GM12878 (cell line): ENCODE results near the gene DNAJC17. TPM values are rescaled to one million over a fixed set of nuclear protein-coding genes. Genes with fewer than 3 reads are reported as not detected.

Experiments used
- ATAC-seq: fragments of 200-7000 bp; cut with Tn5 transposase; 3 replicates; pipeline ENCODE4 v1.9.1; 2020; ENCODE audit warnings: mild to moderate bottlenecking, moderate library complexity
- BruUV-seq: library from RNA; stranded (reverse); fragments of 400-500 nt; replicated peaks from 2 replicates; lab custom pipeline; 2021; lab: Mats Ljungman, UMichigan
- CTCF ChIA-PET: fragments of 300-600 bp; sonication (Branson Sonifier 250); formaldehyde crosslinking; extraction: SDS; loops from one replicate; lab custom pipeline; 2021; ENCODE audit warnings: inconsistent platforms; lab: Yijun Ruan, JAX
- POLR2A ChIA-PET: fragments of 350-600 bp; formaldehyde crosslinking; extraction: SDS; loops from one replicate; lab custom pipeline; 2021; ENCODE audit warnings: inconsistent platforms; lab: Charles Lee
- RAD21 ChIA-PET: fragments of 300-600 bp; sonication (Branson Sonifier 250); formaldehyde crosslinking; loops from one replicate; lab custom pipeline; 2023; ENCODE audit warnings: antibody characterized with exemption; ENCODE audit not compliant: unreplicated experiment; lab: Charles Lee
- SMC1A ChIA-PET: fragments of 300-600 bp; sonication (Branson Sonifier 250); formaldehyde crosslinking; loops from one replicate; lab custom pipeline; 2023; ENCODE audit not compliant: unreplicated experiment, uncharacterized antibody; lab: Charles Lee
- DNase-seq: peaks from one replicate; pipeline ENCODE4 v3.0.0-alpha.2; 2011; ENCODE audit warnings: low read depth, low spot score
- FAIRE-seq: peaks from 3 replicates; lab custom pipeline; 2011; peaks lifted over from hg19 to GRCh38; lab: Jason Lieb, UNC
- H2AFZ ChIP-seq: 2 replicates; pipeline ENCODE4 v1.6.0; 2011; ENCODE audit warnings: low read depth, low read length, control low read depth; ENCODE audit not compliant: control insufficient read depth
- H3K27ac ChIP-seq: 2 replicates; pipeline ENCODE4 v1.5.1; 2011; ENCODE audit warnings: control low read depth; ENCODE audit not compliant: control insufficient read depth, insufficient read depth
- H3K27me3 ChIP-seq, 2 experiments: replicated peaks in 1 of 2; 2 replicates each; pipeline versions ENCODE4 v1.6.0 to v1.6.1; 2011; ENCODE audit warnings: low read length in 1 of 2; ENCODE audit not compliant: control insufficient read depth in 2 of 2, insufficient read depth in 2 of 2
- H3K36me3 ChIP-seq, 2 experiments: 2 replicates each; pipeline ENCODE4 v1.5.1; 2011; ENCODE audit warnings: low read length in 1 of 2; ENCODE audit not compliant: control insufficient read depth in 2 of 2, insufficient read depth in 2 of 2
- H3K4me1 ChIP-seq: 2 replicates; pipeline ENCODE4 v1.6.1; 2011; ENCODE audit warnings: mild to moderate bottlenecking, low read length, moderate library complexity, mixed read lengths; ENCODE audit not compliant: control insufficient read depth, insufficient read depth
- H3K4me2 ChIP-seq: 2 replicates; pipeline ENCODE4 v1.6.0; 2011; ENCODE audit warnings: control low read depth; ENCODE audit not compliant: control insufficient read depth, insufficient read depth
- H3K4me3 ChIP-seq: fragments of 200-600 bp; sonication (generic); 2 replicates; pipeline ENCODE4 v1.5.1; 2016
- H3K79me2 ChIP-seq: 2 replicates; pipeline ENCODE4 v1.6.0; 2011; ENCODE audit warnings: low read length; ENCODE audit not compliant: control insufficient read depth, insufficient read depth
- H3K9ac ChIP-seq: 2 replicates; pipeline ENCODE4 v1.8.0; 2011; ENCODE audit warnings: low read length, control low read depth, mixed read lengths; ENCODE audit not compliant: control insufficient read depth, insufficient read depth
- H3K9me3 ChIP-seq: replicated peaks from 3 replicates; pipeline ENCODE4 v1.5.1; 2011; ENCODE audit warnings: mild to moderate bottlenecking, low read length; ENCODE audit not compliant: control insufficient read depth, insufficient read depth
- H4K20me1 ChIP-seq: 2 replicates; pipeline ENCODE4 v1.6.0; 2011; ENCODE audit not compliant: control insufficient read depth, insufficient read depth
- ASH2L ChIP-seq: fragments of 300-600, 200-600 bp; sonication (generic); IDR thresholded peaks from 2 replicates; pipeline ENCODE4 v1.6.1; 2017; ENCODE audit warnings: low read depth, mild to moderate bottlenecking, borderline replicate concordance
- DPF2 ChIP-seq: fragments of 450-650 bp; IDR thresholded peaks from 2 replicates; pipeline ENCODE4 v1.6.1; 2017; ENCODE audit warnings: mild to moderate bottlenecking
- FOXM1 ChIP-seq: IDR thresholded peaks from 2 replicates; pipeline ENCODE4 v1.6.1; 2012; ENCODE audit warnings: low read depth, mild to moderate bottlenecking, inconsistent platforms, low read length, moderate library complexity
- HCFC1 ChIP-seq: fragments of 150-350 bp; IDR thresholded peaks from 2 replicates; pipeline ENCODE4 v1.6.1; 2014; ENCODE audit warnings: low read length
- NR2F1 ChIP-seq: fragments of 450-650 bp; conservative IDR thresholded peaks from 2 replicates; pipeline ENCODE4 v1.6.1; 2017; ENCODE audit warnings: mild to moderate bottlenecking
- RB1 ChIP-seq: fragments of 450-650 bp; formaldehyde crosslinking; IDR thresholded peaks from 2 replicates; pipeline ENCODE4 v1.6.1; 2017; ENCODE audit warnings: mild to moderate bottlenecking, borderline replicate concordance
- RFX5 ChIP-seq: IDR thresholded peaks from 2 replicates; pipeline ENCODE4 v1.6.1; 2011; ENCODE audit warnings: low read depth, low read length, improper control_type of control experiment
- STAT3 ChIP-seq: IDR thresholded peaks from 2 replicates; pipeline ENCODE4 v1.6.1; 2011; ENCODE audit warnings: low read depth, low read length, improper control_type of control experiment
- whole genome bisulfite sequencing: methylation state at CpG from one replicate; pipeline ENCODE4 v1.1.6; 2016; ENCODE audit warnings: low lambda C conversion rate; ENCODE audit not compliant: insufficient replicate concordance, insufficient coverage; ENCODE audit errors: missing lambda C conversion rate; 5-methylcytosine and 5-hydroxymethylcytosine counted together
- in situ Hi-C: fragments of 300-500 bp; cut with MboI; formaldehyde crosslinking; loops from 9 replicates; pipeline ENCODE4 v1.14.3; 2018; ENCODE audit warnings: mixed read lengths
- intact Hi-C: fragments of 100-400 bp; cut with micrococcal nuclease; formaldehyde crosslinking; loops from one replicate; pipeline ENCODE4 v1.14.2; 2022; ENCODE audit not compliant: unreplicated experiment
- polyA plus RNA-seq, 11 experiments: library from polyadenylated mRNA; depleted of rRNA in 4 of 11; unstranded in 6 of 11; stranded (reverse) in 5 of 11; fragments of >200 nt; fragmentation: Nextera tagmentation in 4 of 11; fragmentation: Illumina TruSeq in 1 of 11; extraction: Ambion mirVana in 4 of 11; extraction: Trizol in 1 of 11; gene quantifications; 1 replicate in 1 of 11; 2 replicates in 10 of 11; pipeline versions ENCODE4 v1.2.1 to v1.2.3, GENCODE V29; 2011 to 2016; ENCODE audit warnings: inconsistent platforms in 2 of 11, missing spikeins in 2 of 11, low read depth in 1 of 11
- total RNA-seq, 4 experiments: library from RNA; depleted of rRNA in 3 of 4; stranded (reverse); fragments of >200 nt in 3 of 4; fragmentation: Illumina TruSeq in 1 of 4; extraction: Trizol in 1 of 4; gene quantifications; 2 replicates each; pipeline versions ENCODE4 v1.2.1 to v1.2.3, GENCODE V29; 2013 to 2021
- TF ChIP-seq, protein P1 (sequence below), 3 experiments: IDR thresholded peaks in 2 of 3; conservative IDR thresholded peaks in 1 of 3; 2 replicates each; pipeline ENCODE4 v1.5.1; 2011; ENCODE audit warnings: low read depth in 3 of 3, low read length in 3 of 3, mild to moderate bottlenecking in 3 of 3, control low read depth in 2 of 3, moderate library complexity in 2 of 3, inconsistent platforms in 1 of 3, mixed read lengths in 1 of 3; ENCODE audit not compliant: control insufficient read depth in 2 of 3, insufficient read depth in 1 of 3; ENCODE audit errors: extremely low read depth in 1 of 3
- TF ChIP-seq, protein P2 (sequence below): fragments of 450-650 bp; IDR thresholded peaks from 2 replicates; pipeline ENCODE4 v1.6.1; 2016; ENCODE audit warnings: mild to moderate bottlenecking
- TF ChIP-seq, protein P3 (sequence below): fragments of 450-650 bp; formaldehyde crosslinking; IDR thresholded peaks from 2 replicates; pipeline ENCODE4 v1.4.0; 2022; ENCODE audit warnings: mild to moderate bottlenecking, moderate library complexity

DNAJC17 gene
- total and polyA plus RNA-seq, 10 of the 15 experiments (the other 5 are each of a cell fraction or from before 2014, with no cell fraction given) = 6.1 to 62.8 (median 45.4) TPM

DNA sequence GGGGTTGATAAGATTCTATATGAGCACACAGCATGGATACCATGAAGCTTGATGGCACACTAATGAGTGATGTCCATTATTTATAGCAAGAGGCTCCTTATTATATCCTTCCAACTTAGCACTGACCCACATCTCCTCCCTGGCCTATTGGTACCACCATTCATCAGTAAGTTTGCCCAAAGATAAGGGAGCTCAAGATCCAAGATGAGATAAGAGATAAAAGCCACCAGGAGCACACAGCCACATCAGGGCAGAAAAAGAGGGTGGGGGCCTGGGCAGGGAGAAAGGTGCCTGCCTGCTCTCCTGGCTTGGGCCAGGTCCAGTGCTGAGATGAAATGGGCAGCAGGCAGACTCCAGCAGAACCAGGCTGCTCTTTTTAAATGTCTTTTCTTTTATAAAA is 25.6 kb upstream of the DNAJC17 start:
- no peaks in the 10 kb centered on the region for H3K9me3 ChIP-seq
- SMC1A ChIA-PET = interaction anchor here (1.5 kb wide), 1 partner anchor 24 kb away, joined by 4 read pairs; no protein-coding TSS in a partner anchor
- no TSS peak for BruUV-seq
- in situ Hi-C loops = no loop called here
- FAIRE-seq = no peak
- H3K36me3 ChIP-seq = no peaks in the 10 kb centered on the region
- RAD21 ChIA-PET = no interaction called here
- H3K27ac ChIP-seq = no peak overlapping the region
- intact Hi-C loops = no loop called here
- CTCF ChIA-PET = interaction anchor here (1.1 to 1.2 kb wide), 2 partner anchors 25 to 109 kb away, joined by 3 read pairs; no protein-coding TSS in a partner anchor
- TF ChIP-seq, protein P1, sequence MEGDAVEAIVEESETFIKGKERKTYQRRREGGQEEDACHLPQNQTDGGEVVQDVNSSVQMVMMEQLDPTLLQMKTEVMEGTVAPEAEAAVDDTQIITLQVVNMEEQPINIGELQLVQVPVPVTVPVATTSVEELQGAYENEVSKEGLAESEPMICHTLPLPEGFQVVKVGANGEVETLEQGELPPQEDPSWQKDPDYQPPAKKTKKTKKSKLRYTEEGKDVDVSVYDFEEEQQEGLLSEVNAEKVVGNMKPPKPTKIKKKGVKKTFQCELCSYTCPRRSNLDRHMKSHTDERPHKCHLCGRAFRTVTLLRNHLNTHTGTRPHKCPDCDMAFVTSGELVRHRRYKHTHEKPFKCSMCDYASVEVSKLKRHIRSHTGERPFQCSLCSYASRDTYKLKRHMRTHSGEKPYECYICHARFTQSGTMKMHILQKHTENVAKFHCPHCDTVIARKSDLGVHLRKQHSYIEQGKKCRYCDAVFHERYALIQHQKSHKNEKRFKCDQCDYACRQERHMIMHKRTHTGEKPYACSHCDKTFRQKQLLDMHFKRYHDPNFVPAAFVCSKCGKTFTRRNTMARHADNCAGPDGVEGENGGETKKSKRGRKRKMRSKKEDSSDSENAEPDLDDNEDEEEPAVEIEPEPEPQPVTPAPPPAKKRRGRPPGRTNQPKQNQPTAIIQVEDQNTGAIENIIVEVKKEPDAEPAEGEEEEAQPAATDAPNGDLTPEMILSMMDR (IDR thresholded peaks at IDR 0.05 in 2 of 3, conservative IDR thresholded peaks at IDR 0.05 in 1 of 3; ENCODE audit: control insufficient read depth in 2 of 3, extremely low read depth in 1 of 3, insufficient read depth in 1 of 3, low read depth in 3 of 3, low read length in 3 of 3) = no peak
- no peak for TF ChIP-seq NR2F1
- TF ChIP-seq STAT3 = no peak
- H3K4me1 ChIP-seq = no peaks in the 10 kb centered on the region
- no peak for DNase-seq
- POLR2A ChIA-PET = interaction anchor here (0.6 to 1.0 kb wide), 3 partner anchors 65 to 507 kb away, joined by 3 read pairs; no protein-coding TSS in a partner anchor
- no peaks in the 10 kb centered on the region for H3K27me3 ChIP-seq
- no peak for ATAC-seq
- H3K4me2 ChIP-seq = no peak overlapping the region
- no peaks in the 10 kb centered on the region for H4K20me1 ChIP-seq
- no peaks in the 10 kb centered on the region for H3K79me2 ChIP-seq
- no peak overlapping the region for H3K4me3 ChIP-seq
- no peak overlapping the region for H3K9ac ChIP-seq
- no peak overlapping the region for H2AFZ ChIP-seq

DNA sequence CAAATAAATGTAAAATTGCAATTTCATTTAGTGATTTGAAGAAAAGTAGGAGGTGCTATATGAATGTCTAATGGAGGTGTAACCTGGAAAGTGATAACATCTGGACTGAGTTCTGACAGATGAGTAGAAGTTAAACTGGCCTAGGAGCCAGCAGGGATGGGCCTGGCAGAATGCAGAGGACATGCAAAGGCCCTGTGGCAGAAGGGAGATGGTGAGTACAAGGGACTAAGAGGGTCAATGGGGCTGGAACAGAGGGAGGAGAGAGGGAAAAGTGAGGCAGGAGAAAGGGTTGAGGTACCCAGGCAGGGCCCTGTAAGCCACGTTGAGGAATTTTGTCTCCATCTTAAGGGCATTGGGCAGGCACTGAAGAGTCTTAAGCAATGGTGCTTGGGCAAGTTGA is 24.6 kb upstream of the DNAJC17 start:
- Histone ChIP-seq H3K9ac (no peak overlapping the region), H2AFZ (no peak overlapping the region), H3K4me2 (no peak overlapping the region), H3K4me1 (no peaks in the 10 kb centered on the region), H3K36me3 (no peaks in the 10 kb centered on the region), H3K27ac (no peak overlapping the region), H3K27me3 (no peaks in the 10 kb centered on the region), H4K20me1 (no peaks in the 10 kb centered on the region), H3K4me3 (no peak overlapping the region), H3K9me3 (no peaks in the 10 kb centered on the region), H3K79me2 (no peaks in the 10 kb centered on the region)
- ChIA-PET RAD21 (no interaction called here), SMC1A (no interaction called here), POLR2A (interaction anchor here (1.0 kb wide), 1 partner anchor 66 kb away, joined by 3 read pairs; no protein-coding TSS in a partner anchor), CTCF (no interaction called here)
- BruUV-seq = no TSS peak
- DNase-seq = no peak
- in situ Hi-C loops = no loop called here
- FAIRE-seq = no peak
- WGBS = 0% methylated on average over 1 of the region's 1 CpG
- no peak for ATAC-seq
- intact Hi-C loops = no loop called here
- TF ChIP-seq RFX5 = no peak
- TF ChIP-seq, protein P2, sequence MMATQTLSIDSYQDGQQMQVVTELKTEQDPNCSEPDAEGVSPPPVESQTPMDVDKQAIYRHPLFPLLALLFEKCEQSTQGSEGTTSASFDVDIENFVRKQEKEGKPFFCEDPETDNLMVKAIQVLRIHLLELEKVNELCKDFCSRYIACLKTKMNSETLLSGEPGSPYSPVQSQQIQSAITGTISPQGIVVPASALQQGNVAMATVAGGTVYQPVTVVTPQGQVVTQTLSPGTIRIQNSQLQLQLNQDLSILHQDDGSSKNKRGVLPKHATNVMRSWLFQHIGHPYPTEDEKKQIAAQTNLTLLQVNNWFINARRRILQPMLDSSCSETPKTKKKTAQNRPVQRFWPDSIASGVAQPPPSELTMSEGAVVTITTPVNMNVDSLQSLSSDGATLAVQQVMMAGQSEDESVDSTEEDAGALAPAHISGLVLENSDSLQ = no peak
- TF ChIP-seq HCFC1 = no peak
- no peak for TF ChIP-seq DPF2
- TF ChIP-seq ASH2L = no peak
- TF ChIP-seq FOXM1 = no peak
- TF ChIP-seq, protein P3, sequence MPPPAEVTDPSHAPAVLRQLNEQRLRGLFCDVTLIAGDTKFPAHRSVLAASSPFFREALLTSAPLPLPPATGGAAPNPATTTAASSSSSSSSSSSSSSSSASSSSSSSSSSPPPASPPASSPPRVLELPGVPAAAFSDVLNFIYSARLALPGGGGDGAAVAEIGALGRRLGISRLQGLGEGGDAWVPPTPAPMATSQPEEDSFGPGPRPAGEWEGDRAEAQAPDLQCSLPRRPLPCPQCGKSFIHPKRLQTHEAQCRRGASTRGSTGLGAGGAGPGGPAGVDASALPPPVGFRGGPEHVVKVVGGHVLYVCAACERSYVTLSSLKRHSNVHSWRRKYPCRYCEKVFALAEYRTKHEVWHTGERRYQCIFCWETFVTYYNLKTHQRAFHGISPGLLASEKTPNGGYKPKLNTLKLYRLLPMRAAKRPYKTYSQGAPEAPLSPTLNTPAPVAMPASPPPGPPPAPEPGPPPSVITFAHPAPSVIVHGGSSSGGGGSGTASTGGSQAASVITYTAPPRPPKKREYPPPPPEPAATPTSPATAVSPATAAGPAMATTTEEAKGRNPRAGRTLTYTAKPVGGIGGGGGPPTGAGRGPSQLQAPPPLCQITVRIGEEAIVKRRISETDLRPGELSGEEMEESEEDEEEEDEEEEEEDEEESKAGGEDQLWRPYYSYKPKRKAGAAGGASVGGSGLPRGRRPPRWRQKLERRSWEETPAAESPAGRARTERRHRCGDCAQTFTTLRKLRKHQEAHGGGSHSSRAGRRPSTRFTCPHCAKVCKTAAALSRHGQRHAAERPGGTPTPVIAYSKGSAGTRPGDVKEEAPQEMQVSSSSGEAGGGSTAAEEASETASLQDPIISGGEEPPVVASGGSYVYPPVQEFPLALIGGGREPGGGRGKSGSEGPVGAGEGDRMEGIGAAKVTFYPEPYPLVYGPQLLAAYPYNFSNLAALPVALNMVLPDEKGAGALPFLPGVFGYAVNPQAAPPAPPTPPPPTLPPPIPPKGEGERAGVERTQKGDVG (CRISPR knock-in tag) = no peak
- TF ChIP-seq RB1 = no peak
